HG03045 (cell line): ENCODE results near the gene TNK2.
"Not testable (repeated sequence)": the region's sequence is repeated elsewhere in the genome, so short reads cannot be mapped to it uniquely, and the experiment has no call there.

ENCODE experiments used
- ATAC-seq: cut with Tn5 transposase; IDR thresholded peaks from one replicate; pipeline ENCODE4 v1.9.1; 2021; ENCODE audit warnings: mild to moderate bottlenecking, moderate library complexity; ENCODE audit not compliant: unreplicated experiment

Gene TNK2

DNA sequence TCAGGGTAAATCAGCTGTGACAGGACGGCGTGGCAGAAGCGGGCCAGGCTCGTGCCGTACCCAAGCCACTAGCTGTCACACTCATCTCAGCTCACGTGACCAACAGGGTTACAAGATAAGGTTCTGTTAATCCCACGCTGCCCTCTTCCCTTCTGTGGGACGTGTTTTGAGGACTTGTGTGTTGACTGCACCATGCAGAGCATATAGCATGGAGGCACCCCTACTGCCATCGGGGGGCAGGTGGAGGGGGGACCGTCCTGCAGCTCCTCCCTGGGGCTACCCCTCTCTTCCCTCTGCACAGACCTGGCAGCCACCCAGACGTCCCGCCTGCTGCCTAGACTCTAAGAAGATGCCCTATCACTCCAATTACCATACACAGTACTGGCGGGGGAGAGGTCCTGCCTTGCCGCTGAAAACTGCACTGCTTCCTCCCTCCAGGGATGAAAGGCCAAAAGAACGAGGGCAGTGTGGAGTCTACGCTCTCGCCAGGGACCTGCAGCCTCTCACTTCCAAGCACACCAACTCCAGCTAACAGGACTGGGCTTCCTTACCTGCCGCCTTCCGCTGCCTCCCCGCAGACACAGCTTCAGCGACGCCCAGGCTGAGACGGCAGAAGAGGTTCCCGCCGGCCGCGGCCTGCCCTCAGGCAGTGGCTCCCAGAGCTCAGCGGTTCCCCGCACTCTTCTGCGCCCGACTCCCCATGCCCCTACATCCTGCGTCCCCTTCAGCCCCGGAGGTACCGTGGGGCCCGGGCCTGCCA, at the start of gene TNK2:
TNK2 (minus strand) TSS at position 618 of the 760 bp plus-strand sequence. CDS start 19,963 bp downstream, outside the sequence.
- ATAC-seq: peak; percentile 4

DNA sequence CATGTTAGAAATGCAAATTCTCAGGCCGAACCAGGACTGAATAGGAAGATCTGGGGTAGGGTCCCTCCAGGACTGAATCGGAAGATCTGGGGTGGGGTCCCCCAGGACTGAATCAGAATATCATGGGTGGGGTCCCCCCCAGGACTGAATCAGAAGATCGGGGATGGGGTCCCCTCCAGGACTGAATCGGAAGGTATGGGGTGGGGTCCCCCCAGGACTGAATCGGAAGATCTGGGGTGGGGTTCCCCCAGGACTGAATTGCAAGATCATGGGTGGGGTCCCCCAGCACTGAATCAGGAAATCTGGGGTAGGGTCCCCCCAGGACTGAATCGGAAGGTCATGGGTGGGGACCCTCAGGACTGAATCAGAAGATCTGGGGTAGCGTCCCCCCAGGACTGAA, 48.2 kb upstream of the TNK2 start:
- ATAC-seq: no peak

DNA sequence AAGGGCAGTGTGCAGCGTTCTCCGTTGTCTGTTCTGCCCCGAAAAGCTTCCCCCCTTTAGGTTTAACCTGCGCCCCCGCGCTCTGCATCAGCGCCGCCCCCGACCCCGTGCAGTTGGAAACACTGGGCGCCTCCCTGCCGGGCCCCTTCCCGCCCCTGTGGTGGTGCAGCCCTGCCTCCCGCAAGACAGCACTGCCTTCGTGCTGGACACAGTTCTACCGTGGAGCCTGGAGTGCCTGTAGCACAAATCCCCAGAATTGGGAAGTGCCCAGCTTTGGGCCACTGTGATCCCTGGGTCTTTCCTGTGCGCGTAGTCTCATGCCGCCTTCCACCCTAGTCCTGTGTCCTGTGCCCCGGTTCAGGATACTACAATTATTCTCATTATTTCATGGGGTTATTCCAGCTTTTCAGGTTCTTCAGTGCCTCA, 47.1 kb upstream of the TNK2 start:
- not testable (repeated sequence) for ATAC-seq

DNA sequence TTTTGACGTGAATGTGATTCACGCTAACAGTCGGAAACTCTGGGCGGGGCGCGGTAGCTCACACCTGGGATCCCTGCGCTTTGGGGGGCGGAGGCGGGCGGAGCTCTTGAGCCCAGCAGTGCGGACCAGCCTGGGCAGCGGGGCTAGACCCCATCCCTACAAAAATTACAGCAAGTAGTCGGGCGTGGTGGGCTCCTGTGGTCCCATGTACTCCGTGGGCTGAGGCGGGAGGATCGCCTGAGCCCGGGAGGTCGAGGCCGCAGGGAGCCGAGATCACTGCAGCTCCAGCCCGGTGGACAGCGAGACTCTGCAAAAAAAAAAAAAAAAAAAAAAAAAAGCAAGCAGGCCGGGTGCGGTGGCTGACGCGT, 46.4 kb upstream of the TNK2 start:
- ATAC-seq: peak; percentile 46

DNA sequence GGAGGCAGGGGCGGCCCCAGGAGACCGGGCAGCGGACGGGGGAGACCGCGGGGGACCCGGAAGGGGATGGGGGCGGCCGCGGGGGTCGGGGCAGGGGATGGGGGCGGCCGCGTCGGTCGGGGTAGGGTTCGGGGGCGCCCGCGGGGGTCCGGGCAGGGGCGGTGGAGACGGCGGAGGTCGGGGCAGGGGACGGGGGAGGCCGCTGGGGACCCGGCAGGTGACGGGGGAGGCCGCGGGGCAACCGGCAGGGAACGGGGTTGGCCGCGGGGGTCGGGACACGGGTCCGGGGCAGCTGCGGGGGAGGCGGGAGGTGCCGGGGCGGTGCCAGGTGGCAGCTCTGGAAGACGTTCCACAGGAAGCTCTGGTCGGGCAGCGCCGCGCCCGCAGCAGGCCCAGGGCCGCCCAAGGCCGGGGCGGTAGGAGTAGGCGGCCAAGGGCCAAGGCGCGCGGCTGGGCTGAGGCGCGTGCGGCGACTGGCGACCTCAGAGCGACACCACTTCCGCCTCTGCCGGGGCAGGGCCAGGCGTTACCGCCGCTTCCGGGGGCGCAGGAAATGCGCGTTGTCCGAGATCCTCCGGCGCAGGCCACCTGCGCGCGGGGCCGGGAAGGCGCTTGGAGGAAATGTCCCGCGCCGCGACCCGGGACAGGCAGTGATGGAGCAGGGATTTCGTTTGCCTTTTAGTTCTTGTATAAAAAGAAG, 45.9 kb upstream of the TNK2 start:
- ATAC-seq: peak; percentile 99

DNA sequence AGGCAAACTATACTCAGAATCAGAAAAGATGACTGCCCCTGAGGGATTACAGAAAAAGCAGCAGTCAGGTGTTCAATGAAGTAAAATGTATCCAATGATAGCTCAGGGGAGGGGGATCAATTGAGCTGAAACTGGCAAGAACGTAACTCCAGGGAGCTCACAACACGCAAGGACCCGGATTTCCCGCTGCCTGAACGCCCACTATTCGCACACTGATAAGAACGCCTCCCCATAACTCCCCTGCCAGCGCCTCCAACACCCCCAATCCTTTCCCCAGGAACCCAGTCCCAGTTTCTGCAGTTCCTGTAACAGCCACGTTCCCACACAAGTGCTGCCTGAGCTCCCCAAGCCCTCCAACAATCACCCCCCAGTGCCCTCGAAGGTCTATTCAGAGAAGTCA, 44.2 kb upstream of the TNK2 start:
- ATAC-seq: not testable (repeated sequence)

DNA sequence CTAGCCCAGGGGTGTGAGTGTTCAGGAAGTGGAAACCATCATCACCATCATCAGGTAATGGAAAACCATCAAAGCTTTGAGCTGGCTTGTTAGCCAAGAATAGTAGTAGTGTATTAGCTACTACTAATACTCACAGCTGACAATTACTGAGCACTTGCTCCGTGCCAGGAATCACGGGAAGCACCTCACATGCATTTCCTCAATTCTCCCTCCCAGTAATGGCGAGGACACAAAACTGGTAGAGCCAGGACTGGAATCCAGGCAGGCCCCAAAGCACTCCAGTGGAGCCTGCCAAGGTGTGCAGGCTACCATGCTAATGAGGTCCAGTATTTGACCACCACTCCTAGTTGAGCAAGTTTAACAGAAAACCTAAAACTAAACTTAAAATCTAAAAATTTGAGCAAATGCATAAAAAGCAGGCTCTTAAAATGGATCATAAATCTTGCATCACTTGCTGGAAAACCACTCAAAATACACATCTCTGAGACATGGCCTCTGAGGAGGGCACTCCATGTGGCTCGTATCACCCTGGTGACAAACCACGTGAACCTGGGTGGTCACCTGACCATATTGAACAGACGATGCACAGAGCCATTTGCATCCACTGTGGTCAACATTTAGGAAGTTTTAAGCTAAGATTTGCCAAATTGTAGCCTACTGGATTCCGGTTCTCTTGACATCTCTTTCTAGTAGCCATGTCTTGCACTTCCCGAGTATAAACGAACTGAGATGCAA, 43.3 kb upstream of the TNK2 start:
- not testable (repeated sequence) for ATAC-seq

DNA sequence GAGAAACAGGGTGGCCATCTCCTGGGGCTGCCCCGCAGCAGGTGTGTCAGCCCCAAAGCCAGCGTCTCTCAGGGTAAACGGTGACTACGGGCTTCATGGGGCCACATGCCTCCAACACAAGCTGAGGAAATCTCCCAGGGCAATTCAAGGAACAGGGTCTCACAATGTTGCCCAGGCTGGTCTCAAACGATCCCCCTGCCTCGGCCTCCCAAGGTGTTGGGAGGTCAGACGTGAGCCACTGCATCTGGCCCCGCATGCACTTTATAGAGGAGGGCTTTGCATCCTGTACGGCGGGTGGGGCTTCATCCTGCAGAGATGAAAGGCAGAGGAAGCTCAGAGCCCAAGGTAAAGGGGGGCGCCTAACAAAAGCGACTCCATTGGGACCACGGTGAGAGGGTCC, 42.4 kb upstream of the TNK2 start:
- ATAC-seq: not testable (repeated sequence)

DNA sequence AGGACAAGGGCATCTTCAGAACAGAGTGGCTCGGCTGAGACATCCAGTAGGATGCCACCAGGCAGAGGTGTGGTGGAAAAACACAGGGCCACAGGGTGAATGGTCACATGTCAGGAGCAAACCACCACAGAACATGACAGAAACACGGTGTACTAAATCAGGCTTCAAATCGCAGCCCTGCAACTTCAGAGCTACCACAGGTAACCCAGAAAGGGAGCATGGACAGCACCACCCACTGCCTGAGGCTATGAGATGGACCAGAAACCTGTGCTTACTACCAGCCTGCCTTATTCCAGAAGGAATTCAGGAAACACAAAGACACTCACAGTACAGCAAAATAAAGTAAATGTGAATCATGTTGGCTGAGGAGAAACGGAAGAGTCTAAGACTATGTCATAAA, 41.8 kb upstream of the TNK2 start:
- not testable (repeated sequence) for ATAC-seq

DNA sequence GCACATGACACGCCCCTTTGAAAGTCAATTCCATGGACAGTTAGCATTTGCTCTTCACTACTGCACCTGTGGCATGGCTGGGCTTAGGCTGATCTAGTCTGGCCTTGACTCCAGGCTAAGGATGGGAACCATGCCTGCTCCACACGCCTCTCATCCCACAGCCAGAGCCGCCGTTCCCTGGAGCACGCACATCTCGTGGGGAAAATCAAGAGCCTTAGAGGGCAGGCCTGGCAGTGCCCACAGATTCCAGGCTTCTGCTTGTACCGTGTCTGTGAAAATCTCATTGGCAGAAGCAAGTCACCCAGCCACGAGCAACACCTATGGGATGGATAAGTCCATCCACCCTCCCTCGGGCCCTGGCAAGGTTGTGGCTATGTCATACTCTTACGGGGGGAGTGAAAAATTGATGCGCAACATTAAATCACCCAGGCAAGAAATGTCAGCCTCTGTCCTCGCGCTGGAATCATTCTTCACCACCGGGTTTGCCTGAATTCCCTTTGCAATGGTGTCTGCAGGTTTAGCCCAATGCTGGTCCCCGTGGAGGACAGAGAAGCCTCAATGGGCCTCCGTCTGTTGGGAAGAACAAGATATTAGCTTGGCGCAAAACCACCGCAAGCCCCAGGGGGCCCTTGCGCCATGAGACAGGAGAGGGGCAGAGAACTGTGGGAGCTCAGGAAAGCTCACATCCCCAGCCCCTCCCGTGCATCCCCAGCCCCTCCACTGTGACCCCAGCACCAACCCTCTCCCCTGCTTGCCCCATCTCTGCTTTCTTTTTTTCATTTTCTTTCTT, 38.8 kb upstream of the TNK2 start:
- ATAC-seq: not testable (repeated sequence)

DNA sequence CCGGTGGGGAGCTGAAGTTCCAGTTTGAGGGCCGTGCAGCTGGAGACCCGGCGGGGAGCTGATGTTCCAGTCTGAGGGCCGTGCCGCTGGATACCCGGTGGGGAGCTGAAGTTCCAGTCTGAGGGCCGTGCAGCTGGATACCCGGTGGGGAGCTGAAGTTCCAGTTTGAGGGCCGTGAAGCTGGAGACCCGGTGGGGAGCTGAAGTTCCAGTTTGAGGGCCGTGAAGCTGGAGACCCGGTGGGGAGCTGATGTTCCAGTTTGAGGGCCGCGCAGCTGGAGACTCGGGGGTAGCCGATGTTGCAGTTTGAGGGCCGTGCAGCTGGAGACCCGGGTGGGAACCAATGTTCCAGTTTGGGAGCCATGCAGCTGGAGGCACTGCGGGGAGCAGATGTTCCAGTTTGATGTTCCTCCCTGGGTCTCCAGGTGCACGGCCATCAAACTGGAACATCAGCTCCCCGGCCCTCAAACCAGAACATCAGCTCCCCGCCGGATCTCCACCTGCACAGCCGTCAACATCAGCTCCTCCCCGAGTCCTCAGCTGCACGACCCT, 33.0 kb upstream of the TNK2 start:
- ATAC-seq: not testable (repeated sequence)

DNA sequence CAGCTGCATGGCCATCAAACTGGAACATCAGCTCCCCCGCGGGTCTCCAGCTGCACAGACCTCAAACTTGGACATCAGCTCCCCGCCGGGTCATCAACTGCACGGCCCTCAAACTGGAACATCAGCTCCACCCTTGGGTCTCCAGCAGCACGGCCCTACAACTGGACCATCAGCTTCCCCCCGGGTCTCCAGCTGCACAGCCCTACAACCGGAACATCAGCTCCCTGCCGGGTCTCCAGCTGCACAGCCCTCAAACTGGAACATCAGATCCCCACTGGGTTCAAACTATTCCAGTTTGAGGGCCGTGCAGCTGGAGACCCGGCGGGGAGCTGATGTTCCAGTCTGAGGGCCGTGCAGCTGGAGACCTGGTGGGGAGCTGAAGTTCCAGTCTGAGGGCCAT, 32.5 kb upstream of the TNK2 start:
- ATAC-seq: not testable (repeated sequence)

DNA sequence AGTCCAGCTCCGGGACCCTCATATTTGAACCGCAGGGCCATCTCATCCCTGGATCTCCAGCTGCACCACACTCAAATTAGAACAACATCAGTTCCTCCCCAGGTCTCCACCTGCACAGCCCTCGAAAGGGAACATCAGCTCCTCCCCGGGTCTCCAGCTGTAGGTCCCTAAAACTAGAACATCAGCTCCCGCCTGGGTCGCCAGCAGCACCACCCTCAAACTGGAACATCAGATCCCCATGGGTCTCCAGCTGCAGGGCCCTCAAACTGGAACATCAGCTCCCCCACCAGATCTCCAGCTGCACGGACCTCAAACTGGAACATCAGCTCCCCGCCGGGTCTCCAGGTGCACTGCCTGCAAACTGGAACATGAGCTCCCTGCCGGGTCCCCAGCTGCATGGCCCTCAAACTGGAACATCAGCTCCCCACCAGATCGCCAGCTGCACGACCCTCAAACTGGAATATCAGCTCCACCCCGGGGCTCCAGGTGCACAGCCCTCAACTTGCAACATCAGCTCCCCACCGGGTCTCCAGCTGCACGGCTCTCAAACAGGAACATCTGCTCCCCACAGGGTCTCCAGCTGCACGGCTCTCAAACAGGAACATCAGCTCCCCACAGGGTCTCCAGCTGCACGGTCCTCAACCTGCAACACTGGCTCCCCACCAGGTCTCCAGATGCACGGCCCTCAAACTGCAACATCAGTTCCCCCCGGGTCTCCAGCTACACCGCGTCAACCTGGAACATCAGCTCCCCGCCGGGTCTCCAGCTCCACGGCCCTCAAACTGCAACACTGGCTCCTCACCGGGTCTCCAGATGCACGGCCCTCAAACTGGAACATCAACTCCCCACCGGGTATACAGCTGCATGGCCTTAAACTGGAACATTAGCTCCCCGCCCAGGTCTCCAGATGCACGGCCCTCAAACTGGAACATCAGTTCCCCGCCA, 31.4 kb upstream of the TNK2 start:
- ATAC-seq: not testable (repeated sequence)

DNA sequence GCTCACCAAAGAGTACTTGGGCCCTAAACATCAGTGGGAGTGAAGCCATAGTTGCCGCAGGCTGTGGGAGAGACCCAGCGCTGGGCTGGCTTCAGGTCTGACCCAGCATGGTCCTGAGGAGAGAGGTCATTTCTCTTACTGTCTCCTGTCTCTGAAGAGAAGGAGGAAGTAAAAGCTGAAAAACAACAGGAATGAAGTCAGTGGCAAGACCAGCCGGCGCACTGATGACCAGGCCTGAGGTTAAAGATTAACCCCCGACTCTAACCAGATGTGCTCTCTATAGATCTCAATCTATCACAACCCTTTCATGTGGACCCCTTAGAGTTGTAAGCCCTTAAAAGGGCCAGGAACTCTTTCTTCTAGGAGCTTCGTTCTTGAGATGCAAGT, 24.7 kb upstream of the TNK2 start:
- ATAC-seq: not testable (repeated sequence)

DNA sequence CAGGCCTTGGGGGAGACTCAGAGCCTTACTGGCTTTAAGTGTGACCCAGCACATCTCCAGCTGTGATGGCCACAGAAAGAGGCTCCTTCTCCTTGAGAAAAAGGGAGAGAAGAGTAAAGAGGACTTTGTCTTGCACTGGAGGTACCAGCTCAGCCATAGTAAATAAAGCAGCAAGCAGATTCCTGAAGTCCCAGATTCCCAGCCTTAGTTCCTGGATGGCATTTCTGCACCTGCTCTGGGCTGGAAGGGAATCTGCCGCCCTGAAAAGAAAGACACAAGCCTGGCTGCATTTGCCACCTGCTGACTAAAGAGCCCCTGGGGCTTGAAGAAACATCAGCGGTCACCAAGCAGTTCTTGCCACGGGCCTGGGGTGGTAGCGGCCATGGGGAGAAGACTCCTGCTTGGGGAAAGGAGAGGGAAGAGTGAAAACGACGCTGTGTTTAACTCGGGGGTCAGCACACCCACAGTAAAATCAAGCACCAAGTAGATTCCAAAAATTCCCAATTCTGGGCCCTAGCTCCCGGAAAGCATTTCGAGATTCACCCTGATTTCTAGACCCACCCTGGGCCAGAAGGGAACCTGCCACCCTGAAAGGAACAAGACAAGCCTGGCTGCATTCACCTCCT, 24.2 kb upstream of the TNK2 start:
- no peak for ATAC-seq

DNA sequence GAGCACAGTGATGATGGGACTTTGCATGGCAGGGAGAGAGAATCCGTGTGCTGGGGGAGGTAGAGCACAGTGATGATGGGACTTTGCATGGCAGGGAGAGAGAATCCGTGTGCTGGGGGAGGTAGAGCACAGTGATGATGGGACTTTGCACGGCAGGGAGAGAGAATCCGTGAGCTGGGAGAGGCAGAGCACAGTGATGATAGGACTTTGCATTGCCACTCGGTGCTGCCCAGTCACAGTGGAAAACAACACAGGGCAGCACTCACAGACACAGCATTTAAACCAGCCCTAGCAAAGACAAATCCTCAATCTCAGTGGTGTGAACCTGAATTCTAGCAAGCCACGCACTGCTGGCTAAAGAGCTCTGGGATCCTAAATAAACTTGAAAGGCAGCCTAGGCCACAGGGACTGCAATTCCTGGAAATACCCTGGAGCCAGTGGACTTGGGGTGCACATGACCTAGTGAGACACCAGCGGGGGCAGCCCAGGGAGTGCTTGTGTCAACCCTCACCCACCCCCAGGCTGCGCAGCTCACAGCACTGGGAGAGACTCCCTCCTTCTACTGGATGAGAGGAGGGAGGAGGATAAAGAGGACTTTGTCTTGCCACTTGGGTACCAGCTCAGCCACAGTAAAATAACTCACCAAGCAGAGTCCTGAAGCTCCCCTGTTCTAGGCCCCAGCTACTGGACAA, 23.4 kb upstream of the TNK2 start:
- no peak for ATAC-seq

DNA sequence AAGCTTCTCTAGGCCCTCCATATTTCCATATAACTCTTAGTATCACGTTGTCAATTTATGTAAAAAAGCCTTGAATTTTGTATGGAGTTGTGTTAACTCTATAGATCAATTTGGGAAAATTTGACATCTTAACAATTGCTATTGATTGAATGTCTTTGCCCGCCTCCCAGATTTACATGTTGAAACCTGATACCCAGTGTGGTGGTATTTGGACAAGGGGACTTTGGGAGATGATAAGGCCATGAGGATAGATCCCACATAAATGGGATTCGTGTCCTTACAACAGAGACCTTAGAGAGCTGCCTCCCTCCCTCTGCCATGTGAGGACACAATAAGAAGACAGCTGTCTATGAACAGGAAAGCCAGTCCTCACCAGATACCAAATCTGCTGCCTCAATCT, 21.1 kb upstream of the TNK2 start:
- ATAC-seq: no peak

DNA sequence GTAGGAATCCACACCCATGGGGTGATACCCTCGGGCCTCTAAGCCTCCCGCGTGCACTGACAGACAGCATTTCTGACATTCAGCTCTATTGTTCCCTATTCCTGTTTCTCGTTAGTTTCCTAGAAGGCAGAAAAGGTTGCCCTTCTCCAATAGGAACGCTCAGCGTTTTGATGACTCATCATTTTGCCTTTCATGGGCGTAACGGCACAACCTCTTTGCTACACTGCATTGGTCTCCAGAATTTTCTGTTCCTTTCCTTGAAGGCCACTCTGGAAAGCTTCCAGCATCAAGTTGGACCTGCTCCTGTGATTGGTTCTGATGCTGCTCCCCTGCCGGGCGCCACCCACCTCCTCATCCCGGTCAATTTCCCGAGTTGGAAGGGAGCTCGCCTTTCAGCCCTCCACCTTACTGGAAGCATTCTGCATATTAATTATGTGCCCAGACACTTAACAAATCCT, 13.0 kb upstream of the TNK2 start:
- no peak for ATAC-seq
